Endothelial cell of umbilical vein (primary cell): ENCODE data around the gene WHRN. TPM values are rescaled to one million over a fixed set of nuclear protein-coding genes. Genes with fewer than 3 reads are reported as not detected.

Experiments
- BruUV-seq: library from RNA; stranded (reverse); fragments of 400-500 nt; replicated peaks from 2 replicates; lab custom pipeline; 2021; lab: Mats Ljungman, UMichigan
- CTCF ChIA-PET: fragments of 300-600, 350-600 bp; sonication (Branson Sonifier 250); formaldehyde crosslinking; loops from one replicate; lab custom pipeline; 2021; ENCODE audit warnings: antibody characterized with exemption, inconsistent platforms; lab: Charles Lee
- POLR2A ChIA-PET: fragments of 300-600, 350-600 bp; sonication (Branson Sonifier 250); formaldehyde crosslinking; loops from one replicate; lab custom pipeline; 2021; ENCODE audit warnings: antibody characterized with exemption, inconsistent platforms; lab: Charles Lee
- DNase-seq: peaks from one replicate; pipeline ENCODE4 v3.0.0-alpha.2; 2011; ENCODE audit warnings: low read depth, low spot score
- FAIRE-seq: peaks from 2 replicates; lab custom pipeline; 2011; peaks lifted over from hg19 to GRCh38; lab: Jason Lieb, UNC
- H2AFZ ChIP-seq: 2 replicates; pipeline ENCODE4 v1.6.0; 2012; ENCODE audit warnings: low read depth, low read length, control low read depth, inconsistent platforms
- H3K27ac ChIP-seq: 2 replicates; pipeline ENCODE4 v1.5.1; 2011; ENCODE audit warnings: low read depth, mild to moderate bottlenecking, control low read depth, low read length, moderate library complexity; ENCODE audit not compliant: insufficient read depth
- H3K27me3 ChIP-seq, 2 experiments: 2 replicates each; pipeline versions ENCODE4 v1.6.0 to v1.6.1; 2011; ENCODE audit warnings: low read length in 2 of 2, mixed read lengths in 1 of 2; ENCODE audit not compliant: control insufficient read depth in 2 of 2, insufficient read depth in 2 of 2
- H3K36me3 ChIP-seq, 2 experiments: 2 replicates in 1 of 2; 3 replicates in 1 of 2; pipeline ENCODE4 v1.5.1; 2011; ENCODE audit warnings: low read length in 2 of 2, mild to moderate bottlenecking in 1 of 2, moderate library complexity in 1 of 2; ENCODE audit not compliant: control insufficient read depth in 2 of 2, insufficient read depth in 2 of 2; ENCODE audit errors: extremely low read depth in 1 of 2
- H3K4me1 ChIP-seq: 3 replicates; pipeline ENCODE4 v1.5.1; 2011; ENCODE audit warnings: mild to moderate bottlenecking, low read length; ENCODE audit not compliant: control insufficient read depth, insufficient read depth; ENCODE audit errors: extremely low read depth
- H3K4me2 ChIP-seq: 2 replicates; pipeline ENCODE4 v1.6.1; 2011; ENCODE audit warnings: low read length, control low read depth, mixed read lengths; ENCODE audit not compliant: insufficient read depth
- H3K4me3 ChIP-seq, 3 experiments: fragments of 200-600 bp in 1 of 3; sonication (generic), shearing (Covaris generic) in 1 of 3; replicated peaks in 1 of 3; 2 replicates each; pipeline ENCODE4 v1.5.1; 2011 to 2016; ENCODE audit warnings: control low read depth in 3 of 3, low read length in 3 of 3, mild to moderate bottlenecking in 2 of 3, inconsistent platforms in 1 of 3, low read depth in 1 of 3, moderate library complexity in 1 of 3; ENCODE audit not compliant: insufficient read depth in 1 of 3
- H3K79me2 ChIP-seq: 2 replicates; pipeline ENCODE4 v1.6.0; 2012; ENCODE audit warnings: low read length, inconsistent platforms; ENCODE audit not compliant: control insufficient read depth, insufficient read depth
- H3K9ac ChIP-seq: replicated peaks from 2 replicates; pipeline ENCODE3; 2011; ENCODE audit warnings: low read length, control low read depth; ENCODE audit not compliant: insufficient read depth; ENCODE audit errors: extremely low read depth
- H3K9me1 ChIP-seq: replicated peaks from 3 replicates; pipeline ENCODE4 v1.6.0; 2011; ENCODE audit warnings: mild to moderate bottlenecking, low read length; ENCODE audit not compliant: control insufficient read depth, insufficient read depth; ENCODE audit errors: extremely low read depth
- H3K9me3 ChIP-seq: replicated peaks from 2 replicates; pipeline ENCODE4 v1.5.1; 2012; ENCODE audit warnings: low read length, inconsistent platforms; ENCODE audit not compliant: control insufficient read depth, insufficient read depth
- H4K20me1 ChIP-seq: replicated peaks from 2 replicates; pipeline ENCODE3; 2011; ENCODE audit warnings: mild to moderate bottlenecking, low read length; ENCODE audit not compliant: control insufficient read depth, insufficient read depth; ENCODE audit errors: extremely low read depth
- CTCF ChIP-seq, 2 donors: IDR thresholded peaks; 1 replicate in 1 of 2; 2 replicates in 1 of 2; pipeline ENCODE4 v1.5.1; 2011; ENCODE audit warnings: low read length in 2 of 2, mild to moderate bottlenecking in 2 of 2, moderate library complexity in 2 of 2, control low read depth in 1 of 2, inconsistent platforms in 1 of 2, low read depth in 1 of 2; ENCODE audit not compliant: insufficient read depth in 1 of 2; ENCODE audit errors: extremely low read depth in 1 of 2
- EZH2 ChIP-seq: IDR thresholded peaks from 2 replicates; pipeline ENCODE4 v1.6.1; 2012; ENCODE audit warnings: borderline replicate concordance, low read depth, mild to moderate bottlenecking, moderate library complexity, low read length, inconsistent platforms; ENCODE audit not compliant: severe bottlenecking
- FOS ChIP-seq: IDR thresholded peaks from 2 replicates; pipeline ENCODE4 v1.6.1; 2011; ENCODE audit warnings: mild to moderate bottlenecking, low read length, moderate library complexity, borderline replicate concordance; ENCODE audit not compliant: insufficient read depth
- GATA2 ChIP-seq: IDR thresholded peaks from 2 replicates; pipeline ENCODE4 v1.7.0; 2011; ENCODE audit warnings: low read depth, mild to moderate bottlenecking, moderate library complexity, mixed read lengths, low read length; ENCODE audit not compliant: insufficient read length, insufficient read depth
- JUN ChIP-seq: IDR thresholded peaks from 2 replicates; pipeline ENCODE4 v1.6.1; 2011; ENCODE audit warnings: borderline replicate concordance, low read depth; ENCODE audit not compliant: insufficient read length, insufficient read depth
- MYC ChIP-seq: IDR thresholded peaks from one replicate; pipeline ENCODE4 v1.6.1; 2011; ENCODE audit warnings: mild to moderate bottlenecking, low read depth, low read length
- POLR2A ChIP-seq: IDR thresholded peaks from 2 replicates; pipeline ENCODE4 v1.6.1; 2012; ENCODE audit warnings: low read depth, mild to moderate bottlenecking, control low read depth, low read length
- POLR2AphosphoS5 ChIP-seq: IDR thresholded peaks from 2 replicates; pipeline ENCODE4 v1.6.1; 2012; ENCODE audit warnings: low read depth, mild to moderate bottlenecking, control low read depth, low read length, moderate library complexity; ENCODE audit not compliant: insufficient read depth
- dilution Hi-C: fragments of 300-500 bp; cut with MboI; formaldehyde crosslinking; loops from one replicate; pipeline ENCODE4 v1.15.0; 2019; ENCODE audit warnings: low sequenced_read_pairs; ENCODE audit not compliant: extremely low pct_ligation_motif_present
- intact Hi-C: fragments of 100-400 bp; cut with micrococcal nuclease; formaldehyde crosslinking; loops from one replicate; pipeline ENCODE4 v1.10.0; 2022
- polyA plus RNA-seq, 4 experiments: library from polyadenylated mRNA; depleted of rRNA in 3 of 4; stranded (reverse) in 3 of 4; unstranded in 1 of 4; fragments of >200 nt; gene quantifications; 2 replicates each; pipeline versions ENCODE4 v1.2.1 to v1.2.3, GENCODE V29; 2011 to 2012; ENCODE audit warnings: missing spikeins in 1 of 4
- total RNA-seq: library from RNA; stranded (reverse); gene quantifications from 2 replicates; pipeline ENCODE4 v1.2.3, GENCODE V29; 2021
- TF ChIP-seq, protein P1 (sequence below): IDR thresholded peaks from 2 replicates; pipeline ENCODE4 v1.6.1; 2011; ENCODE audit not compliant: insufficient read depth, insufficient read length

Gene WHRN
- total and polyA plus RNA-seq, 2 donors (not counting 3 experiments of a cell fraction or from before 2014, with no cell fraction given): 0.35 to 0.69 TPM

DNA sequence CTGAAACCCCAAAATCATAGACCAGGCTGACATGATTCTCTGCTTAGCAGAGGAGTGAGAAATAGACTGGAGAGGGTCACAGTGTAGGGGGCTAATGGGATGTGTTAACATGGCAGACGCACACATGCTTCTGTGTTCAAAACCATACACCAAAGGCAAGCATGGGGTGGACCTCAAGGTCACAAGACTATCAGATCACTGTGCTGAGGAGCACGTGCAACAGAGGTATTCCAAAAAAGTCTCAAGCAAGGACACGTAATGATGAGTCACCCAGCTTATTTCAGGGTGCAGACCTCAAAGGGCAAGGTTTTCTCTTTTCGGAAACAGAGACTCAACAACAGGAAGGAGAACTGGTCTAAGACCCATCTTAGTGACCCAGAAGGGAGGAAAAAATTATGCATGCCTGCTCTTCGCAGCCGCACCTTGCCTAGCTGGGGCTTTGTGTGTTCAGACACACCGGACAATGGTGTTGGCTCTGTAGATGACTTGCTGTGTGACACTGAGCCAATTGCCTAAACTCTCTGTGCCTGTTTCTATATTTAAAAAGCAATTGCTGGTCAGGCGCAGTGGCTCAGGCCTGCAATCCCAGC, 20.3 kb downstream of the WHRN start:
- no peak overlapping the region for H2AFZ ChIP-seq
- intact Hi-C loops (no loop called here), dilution Hi-C loops (no loop called here)
- no TSS peak for BruUV-seq
- no peak overlapping the region for H3K9ac ChIP-seq
- H3K79me2 ChIP-seq: no peaks in the 10 kb centered on the region
- ChIA-PET POLR2A (interaction anchor here (0.6 kb wide), 1 partner anchor 99 kb away, joined by 3 read pairs; no protein-coding TSS in a partner anchor), CTCF (interaction anchor here (0.9 to 7.1 kb wide), 6 partner anchors 9 to 169 kb away, joined by 3 to 133 read pairs (median 4); no protein-coding TSS in a partner anchor)
- no peak for DNase-seq
- TF ChIP-seq JUN (peak; percentile 62), CTCF (IDR thresholded peaks at IDR 0.05; ENCODE audit: extremely low read depth in 1 of 2, insufficient read depth in 1 of 2, low read depth in 1 of 2, low read length in 2 of 2) (no peak), GATA2 (no peak), POLR2AphosphoS5 (no peak), MYC (no peak), POLR2A (no peak), FOS (no peak), EZH2 (no peak)
- TF ChIP-seq, protein P1, sequence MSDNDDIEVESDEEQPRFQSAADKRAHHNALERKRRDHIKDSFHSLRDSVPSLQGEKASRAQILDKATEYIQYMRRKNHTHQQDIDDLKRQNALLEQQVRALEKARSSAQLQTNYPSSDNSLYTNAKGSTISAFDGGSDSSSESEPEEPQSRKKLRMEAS: peak; percentile 40
- H3K4me1 ChIP-seq: no peaks in the 10 kb centered on the region
- FAIRE-seq: no peak
- H3K36me3 ChIP-seq: no peaks in the 10 kb centered on the region
- H3K27ac ChIP-seq: no peak overlapping the region
- H3K9me3 ChIP-seq: no peaks in the 10 kb centered on the region
- H3K4me2 ChIP-seq: no peak overlapping the region
- H4K20me1 ChIP-seq: no peaks in the 10 kb centered on the region
- H3K27me3 ChIP-seq: peaks cover 0 to under 1% of the 10 kb centered on the region in 2 experiments
- no peaks in the 10 kb centered on the region for H3K9me1 ChIP-seq
- H3K4me3 ChIP-seq: no peak overlapping the region
